WTC11 (cell line): ENCODE data around the gene IL1RAPL1.

Experiments
- FOXP4 ChIP-seq: sonication (generic); formaldehyde crosslinking; IDR thresholded peaks from 2 replicates; pipeline ENCODE4 v1.8.0; 2022; ENCODE audit warnings: mild to moderate bottlenecking, missing genetic modification reagents
- MYBL2 ChIP-seq: sonication (generic); formaldehyde crosslinking; IDR thresholded peaks from 2 replicates; pipeline ENCODE4 v1.8.1; 2023; ENCODE audit warnings: mild to moderate bottlenecking, moderate library complexity, missing genetic modification reagents
- STAT6 ChIP-seq: sonication (generic); formaldehyde crosslinking; conservative IDR thresholded peaks from 2 replicates; pipeline ENCODE4 v1.8.1; 2023; ENCODE audit warnings: mild to moderate bottlenecking, low read depth, missing genetic modification reagents, moderate library complexity
- ZNF281 ChIP-seq: sonication (generic); formaldehyde crosslinking; IDR thresholded peaks from 2 replicates; pipeline ENCODE4 v1.8.0; 2023; ENCODE audit warnings: mild to moderate bottlenecking, missing genetic modification reagents
- TF ChIP-seq, protein P1 (sequence below): fragments of 200-600 bp; IDR thresholded peaks from 2 replicates; pipeline ENCODE4 v1.8.0; 2022; ENCODE audit warnings: antibody characterized with exemption
- TF ChIP-seq, protein P2 (sequence below): sonication (generic); formaldehyde crosslinking; IDR thresholded peaks from 2 replicates; pipeline ENCODE4 v1.8.1; 2022; ENCODE audit warnings: low read depth, mild to moderate bottlenecking, moderate library complexity, missing genetic modification reagents, borderline replicate concordance

DNA sequence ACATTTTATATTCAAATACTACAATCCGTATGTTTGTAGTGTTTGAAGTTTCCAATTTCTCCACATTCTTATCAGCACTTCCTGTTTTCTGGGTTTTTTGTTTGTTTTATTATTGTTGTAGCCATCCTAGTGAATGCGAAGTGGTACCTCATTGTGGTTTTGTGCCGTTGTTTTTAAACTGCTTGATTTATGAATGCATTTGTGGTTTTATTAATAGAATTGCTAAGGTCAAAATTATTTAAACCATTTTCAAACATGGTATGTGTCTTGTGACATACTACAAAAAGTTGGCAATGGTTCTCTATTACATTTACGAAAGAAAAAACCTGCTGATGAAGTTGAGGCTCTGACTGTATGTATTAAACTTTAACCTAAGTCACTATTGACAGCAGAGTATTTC, 848.1 kb downstream of the IL1RAPL1 start:
- TF ChIP-seq, protein P1, sequence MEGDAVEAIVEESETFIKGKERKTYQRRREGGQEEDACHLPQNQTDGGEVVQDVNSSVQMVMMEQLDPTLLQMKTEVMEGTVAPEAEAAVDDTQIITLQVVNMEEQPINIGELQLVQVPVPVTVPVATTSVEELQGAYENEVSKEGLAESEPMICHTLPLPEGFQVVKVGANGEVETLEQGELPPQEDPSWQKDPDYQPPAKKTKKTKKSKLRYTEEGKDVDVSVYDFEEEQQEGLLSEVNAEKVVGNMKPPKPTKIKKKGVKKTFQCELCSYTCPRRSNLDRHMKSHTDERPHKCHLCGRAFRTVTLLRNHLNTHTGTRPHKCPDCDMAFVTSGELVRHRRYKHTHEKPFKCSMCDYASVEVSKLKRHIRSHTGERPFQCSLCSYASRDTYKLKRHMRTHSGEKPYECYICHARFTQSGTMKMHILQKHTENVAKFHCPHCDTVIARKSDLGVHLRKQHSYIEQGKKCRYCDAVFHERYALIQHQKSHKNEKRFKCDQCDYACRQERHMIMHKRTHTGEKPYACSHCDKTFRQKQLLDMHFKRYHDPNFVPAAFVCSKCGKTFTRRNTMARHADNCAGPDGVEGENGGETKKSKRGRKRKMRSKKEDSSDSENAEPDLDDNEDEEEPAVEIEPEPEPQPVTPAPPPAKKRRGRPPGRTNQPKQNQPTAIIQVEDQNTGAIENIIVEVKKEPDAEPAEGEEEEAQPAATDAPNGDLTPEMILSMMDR: no peak
- TF ChIP-seq FOXP4: no peak
- no peak for TF ChIP-seq MYBL2
- TF ChIP-seq ZNF281: no peak
- TF ChIP-seq, protein P2, sequence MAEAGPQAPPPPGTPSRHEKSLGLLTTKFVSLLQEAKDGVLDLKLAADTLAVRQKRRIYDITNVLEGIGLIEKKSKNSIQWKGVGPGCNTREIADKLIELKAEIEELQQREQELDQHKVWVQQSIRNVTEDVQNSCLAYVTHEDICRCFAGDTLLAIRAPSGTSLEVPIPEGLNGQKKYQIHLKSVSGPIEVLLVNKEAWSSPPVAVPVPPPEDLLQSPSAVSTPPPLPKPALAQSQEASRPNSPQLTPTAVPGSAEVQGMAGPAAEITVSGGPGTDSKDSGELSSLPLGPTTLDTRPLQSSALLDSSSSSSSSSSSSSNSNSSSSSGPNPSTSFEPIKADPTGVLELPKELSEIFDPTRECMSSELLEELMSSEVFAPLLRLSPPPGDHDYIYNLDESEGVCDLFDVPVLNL (CRISPR knock-in tag): no peak
- no peak for TF ChIP-seq STAT6 (CRISPR knock-in tag)
